Mesenchymal stem cell (in vitro differentiated cells and primary cell): ENCODE results near the gene JUND.

Experiments
- DNase-seq: peaks from one replicate; pipeline ENCODE4 v3.0.0-alpha.2; 2013
- H2AFZ ChIP-seq: one replicate; pipeline ENCODE4 v1.6.1; 2013; ENCODE audit warnings: low read depth, mild to moderate bottlenecking, control low read depth, inconsistent platforms, low read length, moderate library complexity
- H2AK5ac ChIP-seq: 2 replicates; pipeline ENCODE4 v1.6.1; 2013; ENCODE audit warnings: low read length, moderate library complexity, mild to moderate bottlenecking, inconsistent platforms; ENCODE audit not compliant: severe bottlenecking
- H2BK120ac ChIP-seq: one replicate; pipeline ENCODE4 v1.6.1; 2013; ENCODE audit warnings: low read depth, mild to moderate bottlenecking, inconsistent platforms, low read length, moderate library complexity
- H2BK12ac ChIP-seq, 2 experiments: one replicate each; pipeline ENCODE4 v1.6.1; 2013; ENCODE audit warnings: inconsistent platforms in 2 of 2, low read length in 2 of 2, mild to moderate bottlenecking in 2 of 2, moderate library complexity in 2 of 2, control low read depth in 1 of 2
- H2BK15ac ChIP-seq: one replicate; pipeline ENCODE4 v1.6.1; 2013; ENCODE audit warnings: mild to moderate bottlenecking, low read depth, inconsistent platforms; ENCODE audit not compliant: poor library complexity, severe bottlenecking
- H2BK5ac ChIP-seq: 2 replicates; pipeline ENCODE4 v1.6.1; 2013; ENCODE audit warnings: low read depth, mild to moderate bottlenecking, low read length, control low read depth, inconsistent platforms; ENCODE audit not compliant: poor library complexity, severe bottlenecking
- H3K14ac ChIP-seq, 2 experiments: one replicate each; pipeline ENCODE4 v1.6.1; 2013; ENCODE audit warnings: inconsistent platforms in 2 of 2, low read length in 2 of 2, control low read depth in 1 of 2, mild to moderate bottlenecking in 1 of 2, moderate library complexity in 1 of 2
- H3K18ac ChIP-seq, 2 experiments: one replicate each; pipeline ENCODE4 v1.6.1; 2013; ENCODE audit warnings: inconsistent platforms in 2 of 2, low read length in 2 of 2, control low read depth in 1 of 2, low read depth in 1 of 2, mild to moderate bottlenecking in 1 of 2
- H3K23ac ChIP-seq, 2 experiments: one replicate each; pipeline ENCODE4 v1.6.1; 2013; ENCODE audit warnings: inconsistent platforms in 2 of 2, low read length in 2 of 2, mild to moderate bottlenecking in 2 of 2, moderate library complexity in 2 of 2, control low read depth in 1 of 2
- H3K27ac ChIP-seq: 2 replicates; pipeline ENCODE4 v1.5.1; 2013; ENCODE audit warnings: mild to moderate bottlenecking, moderate library complexity, low read length, control low read depth, inconsistent platforms; ENCODE audit not compliant: poor library complexity, severe bottlenecking
- H3K27me3 ChIP-seq, 2 experiments: 2 replicates each; pipeline versions ENCODE4 v1.6.1 to v1.7.0; 2013; ENCODE audit warnings: low read length in 2 of 2, mild to moderate bottlenecking in 2 of 2, moderate library complexity in 2 of 2, control low read depth in 1 of 2, inconsistent platforms in 1 of 2; ENCODE audit not compliant: control insufficient read depth in 1 of 2, insufficient read depth in 1 of 2
- H3K36me3 ChIP-seq, 2 experiments: 2 replicates each; pipeline versions ENCODE4 v1.6.1 to v1.7.0; 2013; ENCODE audit warnings: low read length in 2 of 2, control low read depth in 1 of 2, inconsistent platforms in 1 of 2, low read depth in 1 of 2, mild to moderate bottlenecking in 1 of 2; ENCODE audit not compliant: insufficient read depth in 2 of 2, control insufficient read depth in 1 of 2
- H3K4ac ChIP-seq, 2 experiments: one replicate each; pipeline ENCODE4 v1.6.1; 2013; ENCODE audit warnings: inconsistent platforms in 2 of 2, low read length in 2 of 2, mild to moderate bottlenecking in 2 of 2, moderate library complexity in 2 of 2, control low read depth in 1 of 2, low read depth in 1 of 2
- H3K4me1 ChIP-seq: 2 replicates; pipeline ENCODE4 v1.6.1; 2013; ENCODE audit warnings: low read depth, low read length, control low read depth; ENCODE audit not compliant: control insufficient read depth, insufficient read depth
- H3K4me2 ChIP-seq: 2 replicates; pipeline ENCODE4 v1.6.1; 2013; ENCODE audit warnings: low read length, mild to moderate bottlenecking, inconsistent platforms; ENCODE audit not compliant: poor library complexity, severe bottlenecking
- H3K4me3 ChIP-seq, 2 experiments: 2 replicates each; pipeline versions ENCODE4 v1.5.1 to v1.7.0; 2013; ENCODE audit warnings: low read length in 2 of 2, mild to moderate bottlenecking in 2 of 2, control low read depth in 1 of 2, low read depth in 1 of 2; ENCODE audit not compliant: insufficient read depth in 1 of 2
- H3K79me1 ChIP-seq: replicated peaks from 2 replicates; pipeline ENCODE4 v1.6.1; 2013; ENCODE audit warnings: mild to moderate bottlenecking, control low read depth, low read length, inconsistent platforms; ENCODE audit not compliant: poor library complexity, severe bottlenecking
- H3K9ac ChIP-seq: 2 replicates; pipeline ENCODE4 v1.7.0; 2013; ENCODE audit warnings: mild to moderate bottlenecking, low read length, moderate library complexity
- H3K9me3 ChIP-seq: 2 replicates; pipeline ENCODE4 v1.7.0; 2013; ENCODE audit warnings: mild to moderate bottlenecking, low read length; ENCODE audit not compliant: control insufficient read depth
- H4K8ac ChIP-seq: one replicate; pipeline ENCODE4 v1.6.1; 2013; ENCODE audit warnings: inconsistent platforms, mild to moderate bottlenecking, low read length, moderate library complexity
- H4K91ac ChIP-seq: one replicate; pipeline ENCODE4 v1.6.1; 2013; ENCODE audit warnings: mild to moderate bottlenecking, low read length, inconsistent platforms
- WGBS: methylation state at CpG from one replicate; pipeline ENCODE4 v1.1.7; 2013; ENCODE audit warnings: mixed read lengths; 5-methylcytosine and 5-hydroxymethylcytosine counted together

Gene JUND

GRCh38 chr19:18322318-18322758 is 40.9 kb upstream of the JUND start:
- Histone ChIP-seq H3K27me3 (no peaks in the 10 kb centered on the region), H3K4ac (peak overlapping the region; percentile 94 to 96), H3K23ac (no peak overlapping the region), H3K79me1 (peaks cover 13% of the 10 kb centered on the region), H2BK5ac (no peak overlapping the region), H2BK12ac (peak overlapping the region in 1 of 2 experiments; percentile 47), H4K91ac (peak overlapping the region; percentile 94), H3K14ac (peak overlapping the region in 1 of 2 experiments; percentile 6), H2AFZ (peak overlapping the region; percentile 80), H3K36me3 (peaks cover 9 to 13% of the 10 kb centered on the region in 2 experiments), H3K4me1 (peaks cover 13% of the 10 kb centered on the region), H2AK5ac (peak overlapping the region; percentile 93), H3K18ac (peak overlapping the region; percentile 89 to 94), H3K4me2 (peak overlapping the region; percentile 94), H2BK15ac (no peak overlapping the region), H4K8ac (peak overlapping the region; percentile 88), H3K9ac (peak overlapping the region; percentile 96), H3K27ac (peak overlapping the region; percentile 87), H3K9me3 (no peaks in the 10 kb centered on the region), H2BK120ac (peak overlapping the region; percentile 65), H3K4me3 (peak overlapping the region; percentile 80 to 86)
- DNase-seq, result peak; percentile 82
- 5% methylated on average over 7 of the region's 7 CpGs for WGBS

GRCh38 chr19:18321734-18322102 is 40.3 kb upstream of the JUND start:
- WGBS, result 29% methylated on average over 9 of the region's 9 CpGs
- peaks cover 9 to 13% of the 10 kb centered on the region in 2 experiments for H3K36me3 ChIP-seq
- peak overlapping the region; percentile 45 for H4K91ac ChIP-seq
- peak overlapping the region; percentile 96 for H3K9ac ChIP-seq
- peak overlapping the region; percentile 73 for H4K8ac ChIP-seq
- H2BK12ac ChIP-seq, result peak overlapping the region in 1 of 2 experiments; percentile 47
- H2BK120ac ChIP-seq, result no peak overlapping the region
- peak; percentile 47 for DNase-seq
- H2BK5ac ChIP-seq, result no peak overlapping the region
- peak overlapping the region; percentile 58 to 91 for H3K4ac ChIP-seq
- no peak overlapping the region for H3K23ac ChIP-seq
- no peaks in the 10 kb centered on the region for H3K27me3 ChIP-seq
- H3K27ac ChIP-seq, result peak overlapping the region; percentile 87
- no peak overlapping the region for H2AFZ ChIP-seq
- peak overlapping the region; percentile 94 for H2AK5ac ChIP-seq
- peaks cover 14% of the 10 kb centered on the region for H3K79me1 ChIP-seq
- peak overlapping the region; percentile 42 to 45 for H3K18ac ChIP-seq
- H2BK15ac ChIP-seq, result no peak overlapping the region
- H3K4me3 ChIP-seq, result peak overlapping the region in 1 of 2 experiments; percentile 80
- peak overlapping the region; percentile 94 for H3K4me2 ChIP-seq
- no peaks in the 10 kb centered on the region for H3K9me3 ChIP-seq
- H3K4me1 ChIP-seq, result peaks cover 13% of the 10 kb centered on the region
- H3K14ac ChIP-seq, result no peak overlapping the region

GRCh38 chr19:18320865-18321733 is 39.7 kb upstream of the JUND start:
- H3K4me3 ChIP-seq, result peak overlapping the region in 1 of 2 experiments; percentile 80
- no peak overlapping the region for H2AFZ ChIP-seq
- H3K27me3 ChIP-seq, result no peaks in the 10 kb centered on the region
- H3K18ac ChIP-seq, result no peak overlapping the region
- H3K79me1 ChIP-seq, result peaks cover 16% of the 10 kb centered on the region
- peak overlapping the region; percentile 96 for H3K9ac ChIP-seq
- H3K9me3 ChIP-seq, result no peaks in the 10 kb centered on the region
- no peak overlapping the region for H2BK5ac ChIP-seq
- no peak overlapping the region for H3K27ac ChIP-seq
- H2BK15ac ChIP-seq, result peak overlapping the region; percentile 12
- H4K8ac ChIP-seq, result peak overlapping the region; percentile 68
- no peak for DNase-seq
- H3K36me3 ChIP-seq, result peaks cover 9 to 13% of the 10 kb centered on the region in 2 experiments
- H3K4me1 ChIP-seq, result peaks cover 13% of the 10 kb centered on the region
- H2AK5ac ChIP-seq, result peak overlapping the region; percentile 93
- H4K91ac ChIP-seq, result peak overlapping the region; percentile 62
- WGBS, result 76% methylated on average over 14 of the region's 14 CpGs
- no peak overlapping the region for H3K23ac ChIP-seq
- peak overlapping the region; percentile 94 for H3K4me2 ChIP-seq
- peak overlapping the region; percentile 27 for H2BK120ac ChIP-seq
- H3K4ac ChIP-seq, result peak overlapping the region in 1 of 2 experiments; percentile 24
- H3K14ac ChIP-seq, result no peak overlapping the region
- peak overlapping the region; percentile 65 to 72 for H2BK12ac ChIP-seq

GRCh38 chr19:18319591-18320135 is 38.2 kb upstream of the JUND start:
- Histone ChIP-seq H3K18ac (no peak overlapping the region), H2AK5ac (no peak overlapping the region), H2BK12ac (no peak overlapping the region), H3K27me3 (no peaks in the 10 kb centered on the region), H3K14ac (no peak overlapping the region), H3K23ac (no peak overlapping the region), H3K36me3 (peaks cover 10 to 20% of the 10 kb centered on the region in 2 experiments), H2AFZ (no peak overlapping the region), H3K9ac (no peak overlapping the region), H4K91ac (no peak overlapping the region), H3K27ac (no peak overlapping the region), H4K8ac (peak overlapping the region; percentile 27), H3K79me1 (peaks cover 21% of the 10 kb centered on the region), H3K4me3 (no peak overlapping the region), H3K4ac (no peak overlapping the region), H2BK5ac (no peak overlapping the region), H3K4me1 (peaks cover 17% of the 10 kb centered on the region), H3K9me3 (no peaks in the 10 kb centered on the region), H2BK120ac (no peak overlapping the region), H2BK15ac (no peak overlapping the region), H3K4me2 (no peak overlapping the region)
- 98% methylated on average over 5 of the region's 7 CpGs for WGBS
- DNase-seq, result no peak
